ENCODE measurements around the gene SCGB3A2. TPM values are rescaled to one million over a fixed set of nuclear protein-coding genes. Genes with fewer than 3 reads are reported as not detected.

Gene SCGB3A2
- total and polyA plus RNA-seq, 2 experiments from 2014 or later: 33.6 to 70.6 TPM

GRCh38 chr5:147902609-147903115 is 24.2 kb downstream of the SCGB3A2 start:
- no peaks in the 10 kb centered on the region for H3K27me3 ChIP-seq
- no peaks in the 10 kb centered on the region for H3K36me3 ChIP-seq (replicated peaks; ENCODE audit: insufficient read depth, low read depth)
- TF ChIP-seq EZH2 (IDR thresholded peaks at IDR 0.05; ENCODE audit: borderline replicate concordance) (no peak), CTCF (IDR thresholded peaks at IDR 0.05; ENCODE audit: poor library complexity) (no peak), EZH2phosphoT487 (IDR thresholded peaks at IDR 0.05; ENCODE audit: low read depth, severe bottlenecking, unreplicated experiment) (no peak)
- no peaks in the 10 kb centered on the region for H3K9me2 ChIP-seq (replicated peaks; ENCODE audit: insufficient read depth)
- no peak for DNase-seq (ENCODE audit: low spot score)
- H2AFZ ChIP-seq: no peak overlapping the region
- no peak overlapping the region for H3K4me2 ChIP-seq
- no peak overlapping the region for H3K27ac ChIP-seq
- H3K4me3 ChIP-seq: no peak overlapping the region
- no peaks in the 10 kb centered on the region for H4K20me1 ChIP-seq (ENCODE audit: insufficient read depth, poor library complexity, severe bottlenecking)
- no peaks in the 10 kb centered on the region for H3K79me2 ChIP-seq
- no peaks in the 10 kb centered on the region for H3K9me3 ChIP-seq (ENCODE audit: low read depth)
- no peaks in the 10 kb centered on the region for H3K4me1 ChIP-seq (ENCODE audit: insufficient read depth)

- no peak for TF ChIP-seq EZH2phosphoT487 (IDR thresholded peaks at IDR 0.05; ENCODE audit: low read depth, severe bottlenecking, unreplicated experiment)
- TF ChIP-seq EZH2 (IDR thresholded peaks at IDR 0.05; ENCODE audit: borderline replicate concordance): no peak
- no peak for TF ChIP-seq CTCF (IDR thresholded peaks at IDR 0.05; ENCODE audit: poor library complexity)
- DNase-seq (ENCODE audit: low spot score): no peak
- H3K9me2 ChIP-seq (replicated peaks; ENCODE audit: insufficient read depth): no peaks in the 10 kb centered on the region
- no peaks in the 10 kb centered on the region for H3K4me1 ChIP-seq (ENCODE audit: insufficient read depth)
- no peak overlapping the region for H3K27ac ChIP-seq
- H4K20me1 ChIP-seq (ENCODE audit: insufficient read depth, poor library complexity, severe bottlenecking): no peaks in the 10 kb centered on the region
- no peaks in the 10 kb centered on the region for H3K9me3 ChIP-seq (ENCODE audit: low read depth)
- H3K27me3 ChIP-seq: no peaks in the 10 kb centered on the region
- WGBS (ENCODE audit: low lambda C conversion rate, missing lambda C conversion rate): 87% methylated on average over 4 of the region's 4 CpGs
- no peaks in the 10 kb centered on the region for H3K36me3 ChIP-seq (replicated peaks; ENCODE audit: insufficient read depth, low read depth)
- no peak overlapping the region for H3K4me3 ChIP-seq
- H2AFZ ChIP-seq: no peak overlapping the region
- H3K4me2 ChIP-seq: no peak overlapping the region
- H3K79me2 ChIP-seq: no peaks in the 10 kb centered on the region
These were observed 25.6 kb downstream of the SCGB3A2 start for GRCh38 chr5:147904110-147904509.

- WGBS (ENCODE audit: low lambda C conversion rate, missing lambda C conversion rate): 75% methylated on average over 8 of the region's 8 CpGs
- Histone ChIP-seq H2AFZ (no peak within 1 kb of the TSS), H3K27me3 (no peaks in the 10 kb centered on the region)
These were observed 28.0 kb downstream of the SCGB3A2 start, which contains the start of gene C5orf46 for GRCh38 chr5:147906326-147907095. Gene C5orf46, minus strand, starts transcription at chr5:147906538. Its CDS starts 37 bp downstream, at chr5:147906501.

More at GRCh38 chr5:147906326-147907095, 28.0 kb downstream of the SCGB3A2 start, which contains the start of gene C5orf46:
- H3K79me2 ChIP-seq: no peaks in the 10 kb centered on the region
- H3K27ac ChIP-seq: peak within 1 kb of the TSS; percentile 19
- H3K9me3 ChIP-seq (ENCODE audit: low read depth): no peaks in the 10 kb centered on the region
- H3K9me2 ChIP-seq (replicated peaks; ENCODE audit: insufficient read depth): no peaks in the 10 kb centered on the region
- H3K4me3 ChIP-seq: no peak within 1 kb of the TSS
- TF ChIP-seq EZH2phosphoT487 (IDR thresholded peaks at IDR 0.05; ENCODE audit: low read depth, severe bottlenecking, unreplicated experiment) (no peak), EZH2 (IDR thresholded peaks at IDR 0.05; ENCODE audit: borderline replicate concordance) (no peak), CTCF (IDR thresholded peaks at IDR 0.05; ENCODE audit: poor library complexity) (no peak)
- H4K20me1 ChIP-seq (ENCODE audit: insufficient read depth, poor library complexity, severe bottlenecking): no peaks in the 10 kb centered on the region
- no peaks in the 10 kb centered on the region for H3K36me3 ChIP-seq (replicated peaks; ENCODE audit: insufficient read depth, low read depth)
- peak; percentile 9 for DNase-seq (ENCODE audit: low spot score)
- no peak within 1 kb of the TSS for H3K4me2 ChIP-seq
- no peaks in the 10 kb centered on the region for H3K4me1 ChIP-seq (ENCODE audit: insufficient read depth)

Measured in hepatocyte (in vitro differentiated cells).